GM19452 (cell line): Measurements from ENCODE around the gene GFRA1.

Experiments used
- ATAC-seq: cut with Tn5 transposase; IDR thresholded peaks from one replicate; pipeline ENCODE4 v1.9.1; 2021; ENCODE audit not compliant: unreplicated experiment

The GFRA1 gene

GRCh38 chr10:116133634-116134033, 139.4 kb downstream of the GFRA1 start:
- ATAC-seq = no peak

- ATAC-seq = no peak
Measured at GRCh38 chr10:116132780-116133399, 140.1 kb downstream of the GFRA1 start.

DNA sequence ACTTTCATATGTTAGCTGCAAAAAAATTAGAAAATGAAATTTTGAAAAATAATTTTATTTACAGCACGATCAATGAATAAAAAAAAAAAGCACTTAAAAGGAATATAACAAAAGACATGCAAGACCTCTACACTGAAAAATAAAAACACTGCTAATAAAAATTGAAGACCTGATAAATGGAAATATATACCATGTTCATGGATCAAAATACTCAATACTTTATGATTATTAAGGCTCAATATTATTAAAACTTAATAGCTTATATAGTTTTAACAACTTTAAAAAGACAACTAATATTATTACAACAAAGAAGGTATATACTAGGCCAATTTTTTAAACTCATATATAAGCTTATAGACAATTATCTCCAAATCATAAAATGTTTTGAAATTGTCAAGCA, 143.0 kb downstream of the GFRA1 start:
- ATAC-seq = no peak

- ATAC-seq = no peak
Measured at GRCh38 chr10:116126954-116127695, 145.9 kb downstream of the GFRA1 start.

DNA sequence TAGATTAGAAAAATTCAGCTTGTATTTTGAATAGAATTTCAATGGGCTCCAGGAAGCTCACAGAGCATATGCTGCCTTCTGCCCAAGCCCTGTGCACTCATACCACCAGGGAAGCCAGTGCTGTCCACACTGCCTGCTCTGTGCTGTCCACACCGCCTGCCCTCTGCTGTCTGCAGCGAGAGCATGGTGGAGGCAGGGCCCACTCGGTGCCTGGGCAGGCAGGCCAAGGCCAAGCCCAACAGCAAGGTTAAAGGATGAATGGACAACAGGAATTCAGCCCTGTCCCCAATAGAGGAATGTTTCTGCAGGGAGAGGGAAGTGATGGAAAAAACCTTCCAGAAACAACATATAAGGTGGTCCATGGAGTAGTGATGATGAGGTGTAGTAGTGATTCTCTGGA, 146.8 kb downstream of the GFRA1 start:
- ATAC-seq = no peak

DNA sequence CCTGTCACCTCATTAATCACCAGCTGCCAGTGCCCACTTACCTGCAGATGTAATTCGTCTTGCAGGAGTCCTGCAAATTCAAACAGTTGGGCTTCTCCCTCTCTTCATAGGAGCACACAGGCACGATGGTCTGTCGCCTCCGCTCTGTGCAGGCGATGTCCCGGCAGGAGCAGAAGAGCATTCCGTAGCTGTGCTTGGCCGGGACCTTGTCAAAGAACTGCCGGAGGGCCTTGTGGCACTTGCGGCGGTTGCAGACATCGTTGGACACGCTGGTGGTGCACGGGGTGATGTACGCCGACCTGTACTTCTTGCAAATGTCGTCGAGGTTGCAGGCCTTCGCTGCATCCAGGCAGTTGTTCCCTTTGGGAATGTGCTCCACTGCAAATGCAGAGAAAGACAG, 147.8 kb downstream of the GFRA1 start:
- ATAC-seq = no peak

- ATAC-seq = no peak
Measured at GRCh38 chr10:116124777-116125176, 148.2 kb downstream of the GFRA1 start.

- ATAC-seq = no peak
Measured at GRCh38 chr10:116122664-116123063, 150.3 kb downstream of the GFRA1 start.

- no peak for ATAC-seq
Measured at GRCh38 chr10:116121640-116122525, 151.1 kb downstream of the GFRA1 start.

DNA sequence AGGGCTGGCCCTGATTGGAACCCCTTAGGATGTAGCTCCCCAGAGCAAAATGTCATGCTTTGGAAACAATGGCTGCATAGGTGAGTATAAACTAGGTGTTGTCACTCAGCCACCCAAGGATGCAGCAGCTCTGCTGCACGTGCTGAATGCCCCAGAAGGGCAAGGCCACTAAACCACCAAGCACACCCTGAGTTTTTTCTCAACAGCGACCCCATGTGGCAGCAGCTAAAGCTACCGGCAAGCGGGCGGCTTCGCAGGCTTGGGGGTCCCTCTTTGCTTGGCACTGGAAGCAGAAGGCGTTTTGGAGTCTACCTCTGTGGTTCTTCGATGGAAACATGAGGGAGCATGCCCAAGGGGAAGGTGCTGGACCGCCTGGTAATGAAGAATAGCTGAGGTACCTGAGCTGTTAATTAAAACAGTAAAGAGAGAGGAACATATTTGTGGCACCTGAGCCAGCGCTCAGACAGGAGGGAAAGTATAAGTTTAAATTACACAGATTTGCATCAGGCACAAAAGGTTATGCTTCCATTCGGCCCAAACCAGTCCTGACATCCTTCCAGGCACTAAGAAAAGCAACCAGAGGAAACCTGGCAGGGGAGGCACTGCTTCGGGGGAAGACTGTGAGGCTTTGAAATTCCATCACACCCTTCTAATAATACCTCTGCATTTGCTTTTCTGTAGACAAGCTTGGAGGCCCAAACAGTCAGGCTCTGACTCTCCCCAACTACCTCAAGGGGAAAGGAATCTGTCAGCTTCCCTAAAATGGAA, 152.1 kb downstream of the GFRA1 start:
- ATAC-seq = no peak

DNA sequence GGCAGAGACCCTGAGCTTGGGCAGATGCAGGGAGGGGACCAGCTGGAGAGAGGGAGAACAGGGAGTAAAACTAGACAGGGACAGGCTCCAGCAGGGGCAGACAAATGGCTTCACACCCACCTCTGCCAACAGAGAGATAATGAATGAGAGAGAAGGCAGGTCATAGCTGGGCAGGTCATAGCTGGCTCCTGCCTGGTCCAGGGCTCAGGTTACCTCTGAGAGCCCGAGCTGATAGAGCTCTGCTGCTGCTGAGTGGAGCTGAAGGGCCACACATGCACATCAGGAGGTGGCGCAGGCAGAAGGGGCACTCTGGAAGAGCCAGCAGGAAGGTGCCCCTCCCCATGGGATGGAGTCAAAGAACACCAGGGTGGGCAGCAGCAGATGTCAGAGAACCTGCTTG, 154.2 kb downstream of the GFRA1 start:
- no peak for ATAC-seq

- ATAC-seq = no peak
Measured at GRCh38 chr10:116115797-116116196, 157.2 kb downstream of the GFRA1 start.

- no peak for ATAC-seq
Measured at GRCh38 chr10:116115036-116115641, 157.9 kb downstream of the GFRA1 start.

DNA sequence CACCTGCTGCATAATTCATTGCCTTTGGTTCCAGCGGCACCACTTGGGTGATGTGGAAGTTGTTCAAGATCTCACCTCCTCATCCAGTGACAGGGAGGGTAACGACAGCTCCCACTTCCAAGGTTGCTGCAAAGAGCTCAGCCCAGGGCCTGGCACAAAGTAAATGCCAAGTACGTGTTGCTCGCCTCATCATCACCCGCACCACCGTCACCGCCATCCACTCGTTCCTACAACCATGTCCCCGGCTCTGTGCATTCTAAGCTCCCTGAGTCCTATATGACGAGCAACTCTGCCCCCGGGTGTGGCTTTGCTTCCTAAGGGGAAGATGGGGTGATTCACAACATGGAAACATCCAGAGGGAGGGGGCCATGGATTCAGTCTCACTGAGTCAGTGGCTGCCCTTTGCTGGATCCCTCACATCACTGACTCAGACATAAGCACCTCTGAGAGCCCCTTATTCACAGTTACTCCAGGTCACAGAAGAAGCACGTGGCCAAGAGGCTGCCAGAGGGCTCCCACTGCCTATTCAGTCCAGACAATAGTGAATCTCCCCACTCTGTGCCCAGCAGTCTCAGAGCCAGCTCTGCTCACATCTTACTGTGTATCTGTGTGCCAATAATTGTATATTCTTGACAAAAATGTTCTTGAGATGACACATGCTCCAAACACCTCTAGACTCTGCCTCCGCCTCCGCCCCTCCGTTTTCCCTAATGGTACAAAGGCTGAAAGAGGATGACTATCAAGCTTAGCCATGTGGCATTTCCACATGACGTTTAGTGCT, 159.1 kb downstream of the GFRA1 start:
- no peak for ATAC-seq

DNA sequence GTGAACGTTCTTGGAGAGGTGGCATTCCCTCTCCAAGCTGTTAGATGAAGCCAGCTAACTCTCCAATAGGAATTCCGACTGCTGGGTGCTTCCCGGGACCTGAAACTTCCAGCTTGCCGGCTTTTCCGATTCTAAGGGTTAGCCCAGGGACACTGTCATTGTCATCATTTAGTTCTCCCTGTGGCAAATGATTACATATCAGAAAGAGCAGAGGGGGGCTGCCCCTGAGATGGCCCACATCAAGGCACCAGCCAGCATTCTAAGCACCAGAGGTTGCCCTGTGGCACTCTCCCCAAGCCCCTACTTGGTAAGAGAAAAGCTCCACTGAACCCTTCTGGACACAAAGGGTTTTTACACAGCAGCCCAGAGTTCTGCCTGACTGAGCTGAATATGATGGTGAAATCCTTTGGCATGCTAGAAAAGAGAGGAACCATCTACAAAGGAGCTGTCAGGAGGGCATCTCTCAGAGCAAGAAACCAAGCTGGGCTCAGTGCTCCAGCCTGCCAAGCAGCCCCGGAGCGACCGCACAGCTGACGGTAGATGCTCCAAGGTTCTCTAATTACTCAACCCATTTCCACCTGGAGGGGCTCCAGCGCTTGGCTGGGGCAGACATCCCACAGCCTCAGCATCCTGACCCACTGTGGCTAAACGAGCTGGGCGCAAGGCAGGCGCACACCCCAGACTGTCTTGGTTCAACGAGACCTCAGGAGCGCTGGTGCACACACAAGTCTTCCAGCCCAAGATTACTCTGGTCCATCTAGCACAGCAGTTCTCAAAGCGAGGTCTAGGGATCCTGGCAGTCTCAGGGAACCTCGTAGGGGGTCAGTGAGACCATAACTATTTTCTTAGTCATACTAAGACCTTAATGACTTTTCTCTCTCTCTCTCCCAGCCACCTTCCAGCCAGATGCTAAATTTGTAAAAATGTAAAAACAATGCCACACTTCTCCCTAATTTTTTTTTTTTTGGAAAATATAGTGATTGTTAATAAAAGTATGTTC, 160.5 kb downstream of the GFRA1 start:
- ATAC-seq = no peak

- ATAC-seq = no peak
Measured at GRCh38 chr10:116111483-116112095, 161.4 kb downstream of the GFRA1 start.

- ATAC-seq = no peak
Measured at GRCh38 chr10:116110736-116111135, 162.3 kb downstream of the GFRA1 start.

GRCh38 chr10:116109881-116110280, 163.1 kb downstream of the GFRA1 start:
- no peak for ATAC-seq
